B cell (primary cell): ENCODE data around the gene C22orf15. TPM values are rescaled to one million over a fixed set of nuclear protein-coding genes. Genes with fewer than 3 reads are reported as not detected.

Experiments
- ATAC-seq: fragments of 200-7000 bp; cut with Tn5 transposase; one replicate; pipeline ENCODE4 v1.10.0; 2021; ENCODE audit warnings: low read depth, mild to moderate bottlenecking, moderate number of reproducible peaks, moderate library complexity
- CTCF ChIA-PET: fragments of 350-600 bp; sonication (Branson Sonifier 250); formaldehyde crosslinking; loops from one replicate; lab custom pipeline; 2021; ENCODE audit warnings: antibody characterized with exemption, inconsistent platforms; lab: Charles Lee
- POLR2A ChIA-PET: fragments of 350-600 bp; sonication (Branson Sonifier 250); formaldehyde crosslinking; loops from one replicate; lab custom pipeline; 2021; ENCODE audit warnings: antibody characterized with exemption; lab: Charles Lee
- DNase-seq: peaks from one replicate; pipeline ENCODE4 v3.0.0; 2013
- H2AFZ ChIP-seq: 2 replicates; pipeline ENCODE4 v1.6.1; 2012; ENCODE audit warnings: mild to moderate bottlenecking, low read depth, low read length; ENCODE audit not compliant: insufficient read depth, poor library complexity, severe bottlenecking
- H3K27ac ChIP-seq, 2 donors: 1 replicate in 1 of 2; 2 replicates in 1 of 2; pipeline ENCODE4 v1.5.1; 2012 to 2013; ENCODE audit warnings: low read length in 2 of 2, mild to moderate bottlenecking in 2 of 2, moderate library complexity in 1 of 2
- H3K27me3 ChIP-seq, 4 experiments: fragments of 200-600 bp in 1 of 4; sonication (generic) in 1 of 4; replicated peaks in 1 of 4; 1 replicate in 2 of 4; 2 replicates in 2 of 4; pipeline versions ENCODE4 v1.6.1 to v1.7.0; 2013 to 2016; ENCODE audit warnings: low read length in 3 of 4, mild to moderate bottlenecking in 2 of 4, mixed read lengths in 1 of 4, moderate library complexity in 1 of 4; ENCODE audit not compliant: insufficient read depth in 4 of 4, control insufficient read depth in 3 of 4; ENCODE audit errors: control extremely low read depth in 1 of 4
- H3K36me3 ChIP-seq, 2 experiments: replicated peaks in 1 of 2; 1 replicate in 1 of 2; 2 replicates in 1 of 2; pipeline versions ENCODE4 v1.6.1 to v1.7.1; 2013; ENCODE audit warnings: low read length in 1 of 2; ENCODE audit not compliant: insufficient read depth in 2 of 2, control insufficient read depth in 1 of 2; ENCODE audit errors: control extremely low read depth in 1 of 2, extremely low read depth in 1 of 2
- H3K4me1 ChIP-seq, 2 donors: fragments of 200-600 bp in 1 of 2; sonication (generic) in 1 of 2; 1 replicate in 1 of 2; 2 replicates in 1 of 2; pipeline versions ENCODE4 v1.5.1 to v1.6.1; 2013 to 2017; ENCODE audit warnings: low read length in 2 of 2; ENCODE audit not compliant: control insufficient read depth in 2 of 2, insufficient read depth in 2 of 2
- H3K4me2 ChIP-seq: replicated peaks from 2 replicates; pipeline ENCODE3; 2012; ENCODE audit warnings: mild to moderate bottlenecking, low read depth, low read length; ENCODE audit not compliant: poor library complexity, severe bottlenecking
- H3K4me3 ChIP-seq, 5 experiments: fragments of 200-600 bp in 1 of 5; sonication (generic) in 1 of 5; 1 replicate in 3 of 5; 2 replicates in 2 of 5; pipeline versions ENCODE4 v1.5.1 to v1.7.0; 2011 to 2016; ENCODE audit warnings: low read length in 4 of 5, mild to moderate bottlenecking in 4 of 5, low read depth in 2 of 5, control low read depth in 1 of 5, moderate library complexity in 1 of 5; ENCODE audit not compliant: insufficient read depth in 1 of 5; ENCODE audit errors: control extremely low read depth in 1 of 5, extremely low read depth in 1 of 5
- H3K79me2 ChIP-seq: fragments of 200-600 bp; sonication (generic); one replicate; pipeline ENCODE4 v1.6.0; 2016; ENCODE audit warnings: low read length; ENCODE audit not compliant: control insufficient read depth, insufficient read depth
- H3K9ac ChIP-seq: fragments of 200-600 bp; sonication (generic); 2 replicates; pipeline ENCODE4 v1.6.1; 2017; ENCODE audit warnings: mild to moderate bottlenecking, low read length, moderate library complexity
- H3K9me3 ChIP-seq, 3 donors: one replicate each; pipeline versions ENCODE4 v1.6.1 to v1.7.1; 2013; ENCODE audit warnings: low read length in 2 of 3; ENCODE audit not compliant: control insufficient read depth in 2 of 3, insufficient read depth in 1 of 3; ENCODE audit errors: control extremely low read depth in 1 of 3
- H4K20me1 ChIP-seq: 2 replicates; pipeline ENCODE4 v1.6.0; 2012; ENCODE audit warnings: mild to moderate bottlenecking, low read length; ENCODE audit not compliant: insufficient read depth, control insufficient read depth, poor library complexity, severe bottlenecking
- H3K27ac Mint-ChIP-seq: one replicate; pipeline ENCODE4 v1.8.0; 2021; ENCODE audit warnings: mixed read lengths
- H3K27me3 Mint-ChIP-seq: one replicate; pipeline ENCODE4 v1.8.0; 2021; ENCODE audit warnings: mixed read lengths
- H3K4me1 Mint-ChIP-seq: one replicate; pipeline ENCODE4 v1.8.0; 2021; ENCODE audit warnings: mixed read lengths
- H3K4me3 Mint-ChIP-seq: one replicate; pipeline ENCODE4 v1.8.0; 2021; ENCODE audit warnings: mixed read lengths
- H3K9me3 Mint-ChIP-seq: one replicate; pipeline ENCODE4 v1.8.0; 2022; ENCODE audit warnings: mixed read lengths; ENCODE audit not compliant: insufficient read depth
- CTCF ChIP-seq: fragments of 200-600 bp; IDR thresholded peaks from one replicate; pipeline ENCODE4 v1.8.0; 2022; ENCODE audit warnings: antibody characterized with exemption, mild to moderate bottlenecking
- EZH2 ChIP-seq: IDR thresholded peaks from 2 replicates; pipeline ENCODE4 v1.6.1; 2012; ENCODE audit warnings: borderline replicate concordance, low read depth, mild to moderate bottlenecking, moderate library complexity, low read length; ENCODE audit not compliant: insufficient read depth, poor library complexity, severe bottlenecking
- WGBS: methylation state at CpG from one replicate; pipeline ENCODE4 v1.1.5; 2013; ENCODE audit warnings: missing lambda C conversion rate; ENCODE audit not compliant: insufficient coverage; 5-methylcytosine and 5-hydroxymethylcytosine counted together
- intact Hi-C: fragments of 100-400 bp; cut with micrococcal nuclease; formaldehyde crosslinking; loops from one replicate; pipeline ENCODE4 v1.10.0; 2022
- polyA plus RNA-seq: library from polyadenylated mRNA; depleted of rRNA; stranded (reverse); fragments of >200 nt; gene quantifications from 2 replicates; pipeline ENCODE4 v1.2.3, GENCODE V29; 2012
- total RNA-seq, 2 donors: library from RNA; stranded (reverse); fragments of 120-200 nt in 1 of 2; gene quantifications; 1 replicate in 1 of 2; 2 replicates in 1 of 2; pipeline versions ENCODE4 v1.2.3 to v1.2.4, GENCODE V29; 2013 to 2022

The C22orf15 gene
- total and polyA plus RNA-seq, 2 donors (not counting 1 experiment from before 2014, with no cell fraction given): 0.61 to 0.81 TPM

DNA sequence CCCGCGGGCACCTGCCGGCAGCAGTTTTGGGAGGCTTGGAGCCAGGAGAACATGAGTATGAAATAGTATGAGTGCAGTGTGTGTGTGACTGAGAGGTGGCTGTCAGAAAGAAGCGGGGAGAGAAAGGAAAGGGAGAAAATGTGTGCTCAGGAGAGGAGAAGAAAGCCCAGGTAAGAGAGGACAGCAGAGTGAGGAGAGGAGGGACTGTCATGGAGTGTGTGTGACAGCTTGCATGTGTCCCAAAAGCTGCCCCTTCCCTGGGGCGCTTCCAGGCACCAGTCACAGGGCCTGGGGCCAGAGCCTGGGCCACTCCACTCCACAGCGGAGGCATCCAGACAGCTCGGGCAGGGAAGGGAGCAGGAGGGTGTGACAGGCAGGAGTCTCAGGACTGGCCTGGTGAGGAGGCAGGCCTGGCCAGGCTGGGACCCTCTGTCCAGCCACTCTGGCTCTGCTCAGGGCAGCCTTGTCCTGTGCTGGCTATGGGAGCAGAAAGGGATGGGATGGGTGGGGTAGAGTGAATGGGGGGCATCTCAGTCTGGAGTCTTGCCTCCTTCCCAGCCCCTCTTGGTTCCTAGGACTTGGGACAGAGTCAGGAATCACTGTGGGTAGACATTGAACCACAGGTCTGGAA lies 10.8 kb downstream of the C22orf15 start:
- Histone ChIP-seq H3K79me2 (peaks cover 14% of the 10 kb centered on the region), H3K36me3 (no peaks in the 10 kb centered on the region), H3K9me3 (no peaks in the 10 kb centered on the region), H3K4me3 (peak overlapping the region in 3 of 5 experiments; percentile 37 to 50 (median 48)), H3K27me3 (no peaks in the 10 kb centered on the region), H2AFZ (peak overlapping the region; percentile 81), H4K20me1 (peaks cover 7% of the 10 kb centered on the region), H3K4me2 (peak overlapping the region; percentile 95), H3K27ac (no peak overlapping the region), H3K4me1 (peaks cover 35 to 48% of the 10 kb centered on the region in 2 donors), H3K9ac (peak overlapping the region; percentile 65)
- Mint-ChIP-seq H3K9me3 (no peaks in the 10 kb centered on the region), H3K4me1 (peaks cover 34% of the 10 kb centered on the region), H3K27ac (peak overlapping the region; percentile 54), H3K4me3 (peak overlapping the region; percentile 92), H3K27me3 (no peaks in the 10 kb centered on the region)
- CTCF ChIA-PET: interaction anchor here (0.9 to 12.8 kb wide), 12 partner anchors 16 to 84 kb away, joined by 3 to 188 read pairs (median 4); partner anchors contain the start of genes SLC2A11, VPREB3 and ZNF70
- ATAC-seq (no peak), DNase-seq (no peak)
- intact Hi-C loops: no loop called here
- TF ChIP-seq EZH2: no peak
- TF ChIP-seq CTCF: no peak
- WGBS: 93% methylated on average over 5 of the region's 7 CpGs
- POLR2A ChIA-PET: interaction anchor here (0.9 to 14.3 kb wide), 9 partner anchors 21 to 121 kb away, joined by 3 to 174 read pairs (median 5); partner anchors contain the start of genes DERL3, MIF, SLC2A11 and VPREB3
